NCI-H345 treated with DMSO at 0.1 percent for 48 hours (cell line): ENCODE measurements around the gene VRK1.

Source experiments
- DNase-seq: peaks from one replicate; lab custom pipeline; 2025; ENCODE audit not compliant: unreplicated experiment; lab: John Stamatoyannopoulos, UW

Gene VRK1

GRCh38 chr14:96823652-96824051 is 26.5 kb downstream of the VRK1 start:
- DNase-seq, result no peak

DNA sequence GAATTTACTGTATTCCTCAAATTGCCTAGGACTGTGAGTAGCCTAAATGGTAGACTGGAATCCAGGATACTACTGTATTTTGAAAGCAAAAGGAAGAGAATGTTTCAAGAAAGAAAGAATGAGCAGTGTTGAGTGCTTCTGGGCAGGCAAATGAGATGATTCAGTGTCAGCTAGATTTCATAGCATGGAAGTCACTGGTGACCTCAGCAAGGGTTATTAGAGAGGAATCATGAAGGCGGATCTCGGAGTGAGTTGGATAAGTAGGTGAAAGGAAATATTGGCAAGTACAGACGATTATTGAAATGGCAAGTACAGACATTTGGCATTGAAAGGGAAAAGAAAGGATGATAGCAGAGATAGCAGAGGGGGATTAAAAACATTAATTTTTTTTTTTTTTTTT is 27.1 kb downstream of the VRK1 start:
- DNase-seq, result no peak

GRCh38 chr14:96826818-96827217 is 29.6 kb downstream of the VRK1 start:
- DNase-seq, result no peak

DNA sequence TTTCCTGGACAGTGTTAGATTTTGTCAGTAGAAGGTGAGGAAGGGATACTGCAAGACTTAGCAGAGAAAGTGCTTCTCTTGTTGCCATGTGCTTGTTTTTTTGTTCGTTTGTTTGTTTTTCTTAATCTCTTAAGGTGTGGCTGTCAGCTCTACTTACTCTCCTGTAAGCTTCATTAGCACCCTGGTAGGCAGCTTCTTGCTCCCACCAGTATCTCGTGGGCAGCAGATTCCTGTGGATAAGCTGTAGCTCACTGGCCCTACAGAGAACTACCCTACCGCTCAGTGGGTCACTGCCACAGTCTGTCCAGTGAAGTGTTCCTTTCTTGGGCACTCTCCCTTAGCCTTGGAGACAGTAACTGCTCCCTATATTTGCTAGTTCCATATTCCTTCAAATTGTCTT is 30.1 kb downstream of the VRK1 start:
- no peak for DNase-seq

DNA sequence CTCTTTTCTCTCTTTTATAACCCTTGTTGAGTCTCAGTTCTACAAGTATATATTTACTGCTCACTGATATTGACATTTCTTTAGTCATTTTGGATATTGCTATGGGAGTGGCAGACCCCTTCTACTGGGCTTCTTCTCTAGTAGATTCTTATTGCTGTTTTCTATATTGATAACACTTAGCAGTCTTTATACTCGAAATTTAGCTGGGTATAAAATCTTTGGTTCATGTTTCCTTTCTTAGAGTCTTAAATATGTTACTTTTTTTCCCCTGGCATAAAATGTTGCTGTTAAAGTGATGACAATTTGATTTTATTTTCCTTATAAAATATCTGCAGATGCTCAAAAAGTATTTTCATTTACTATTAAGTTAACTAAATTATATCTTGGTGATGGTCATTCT is 32.6 kb downstream of the VRK1 start:
- DNase-seq, result no peak

DNA sequence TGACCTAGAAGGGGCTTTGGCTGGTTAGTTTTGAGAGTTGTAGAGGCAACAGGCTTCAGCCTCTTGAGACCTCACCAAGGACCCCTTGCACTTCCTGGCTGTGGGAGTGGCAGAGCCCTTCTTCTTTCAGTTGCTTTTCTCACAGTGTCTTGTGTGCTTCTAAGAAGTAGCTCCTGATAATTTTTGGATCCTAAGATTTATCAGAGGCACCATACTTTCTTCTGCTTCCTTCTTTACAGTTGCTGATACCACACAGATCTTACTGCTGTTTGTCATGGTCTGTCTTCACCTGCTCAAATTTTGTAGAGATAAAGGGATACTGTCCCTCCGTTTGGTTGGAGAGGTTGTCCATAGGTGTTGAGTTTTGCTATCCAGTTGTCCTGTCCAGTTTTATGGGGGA is 33.8 kb downstream of the VRK1 start:
- no peak for DNase-seq

DNA sequence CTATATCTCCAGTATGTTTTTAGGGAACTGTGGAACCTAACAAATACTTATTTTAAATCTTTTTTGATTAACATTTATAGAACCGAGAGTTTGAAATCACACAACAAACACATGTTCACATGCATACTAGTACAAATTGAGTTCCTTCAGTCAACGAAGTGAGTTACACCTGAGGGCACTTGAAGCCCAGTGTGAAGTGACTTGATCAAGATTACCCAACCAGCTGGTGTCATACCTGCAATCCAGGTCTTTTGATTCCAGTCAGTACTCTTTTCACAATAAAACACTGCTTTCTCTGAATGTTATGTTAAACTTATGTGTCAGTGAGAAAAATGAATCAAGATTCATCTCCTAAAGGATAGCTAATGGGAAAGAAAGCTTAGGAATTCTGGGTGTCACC is 35.2 kb downstream of the VRK1 start:
- DNase-seq, result no peak

DNA sequence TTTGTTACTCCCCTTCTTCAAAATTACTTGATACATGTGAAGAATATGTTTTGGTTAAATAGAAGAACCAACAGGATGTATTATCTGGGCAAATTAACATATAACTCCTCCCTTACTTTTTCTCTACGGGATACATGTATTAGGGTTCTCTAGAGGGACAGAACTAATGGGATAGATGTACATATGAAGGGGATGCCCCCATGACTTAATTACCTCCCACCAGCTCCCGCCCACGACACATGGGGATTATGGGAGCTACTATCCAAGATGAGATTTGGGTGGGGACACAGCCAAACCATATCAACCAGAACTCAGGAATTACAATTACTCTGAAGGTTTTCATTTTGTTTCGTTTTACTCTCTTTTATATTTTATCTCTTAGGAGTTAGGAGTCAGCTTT is 41.3 kb downstream of the VRK1 start:
- no peak for DNase-seq

DNA sequence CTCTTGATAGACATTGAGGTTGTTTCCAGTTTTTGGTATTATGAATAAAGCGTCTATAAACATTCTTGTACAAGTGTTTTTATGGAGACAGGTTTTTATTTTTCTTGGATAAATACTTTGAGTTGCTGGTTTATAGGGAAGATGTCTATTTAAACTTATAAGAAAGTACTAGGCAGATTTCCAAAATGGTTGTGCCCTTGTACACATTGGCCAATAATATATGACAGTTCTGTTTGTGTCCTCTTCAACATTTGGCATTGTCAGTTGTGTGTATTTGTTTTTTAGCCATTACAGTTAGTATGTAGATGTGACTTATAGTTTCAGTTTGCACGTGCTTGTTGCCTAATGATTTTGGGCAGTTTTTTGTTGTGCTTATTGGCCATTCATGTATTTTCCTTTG is 42.1 kb downstream of the VRK1 start:
- DNase-seq, result no peak

GRCh38 chr14:96843137-96843536 is 46.0 kb downstream of the VRK1 start:
- no peak for DNase-seq

DNA sequence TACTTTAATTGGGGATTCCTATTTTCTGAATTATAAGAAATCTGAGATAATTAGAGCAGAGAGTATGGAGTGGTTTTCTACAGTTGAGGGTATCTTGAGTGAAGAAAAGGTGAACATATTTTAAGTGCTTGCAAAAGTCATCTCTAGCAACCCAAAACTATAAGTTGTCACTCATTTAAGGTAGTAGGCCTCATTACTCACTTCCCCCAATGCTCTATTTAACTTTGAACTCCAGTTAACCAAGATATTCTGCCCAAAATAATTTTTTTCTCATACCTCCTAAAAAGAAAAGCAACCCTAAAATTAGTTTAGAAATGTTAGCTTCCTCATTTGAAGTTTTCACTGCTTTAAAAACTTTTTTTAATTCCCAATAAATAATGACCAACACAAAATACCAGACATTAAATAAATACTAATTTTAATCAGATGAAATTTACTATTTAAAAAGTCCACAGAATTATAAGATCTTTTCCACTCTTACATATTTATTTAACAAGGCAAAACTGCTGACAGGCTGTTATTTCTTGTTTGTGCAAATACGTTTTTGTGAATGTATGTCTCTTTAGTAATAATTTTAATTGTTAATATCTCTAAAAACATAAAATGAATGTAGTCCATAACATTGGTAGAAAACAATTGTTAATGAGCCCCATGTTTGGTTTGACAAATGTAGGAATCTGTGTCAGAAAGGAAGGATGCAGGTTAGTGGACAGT is 47.8 kb downstream of the VRK1 start:
- no peak for DNase-seq

DNA sequence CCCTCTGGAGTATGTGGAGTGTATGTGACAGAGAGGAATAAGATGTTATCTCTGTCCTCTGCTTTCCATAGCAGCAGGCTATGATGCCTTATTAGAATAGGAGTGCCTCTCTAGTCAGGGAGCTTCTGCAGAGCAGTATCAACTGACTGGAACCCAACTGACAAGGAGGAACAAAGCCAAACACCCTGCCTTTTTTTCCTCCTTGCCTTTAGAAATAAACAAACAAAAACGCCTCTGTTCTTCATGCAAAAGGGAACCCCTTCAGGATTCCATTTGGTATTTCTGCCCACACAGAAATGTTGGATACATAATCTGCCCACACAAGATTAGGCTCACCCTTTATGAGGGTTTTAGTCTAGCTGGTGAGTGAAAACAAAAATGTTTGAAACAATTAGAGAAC is 50.3 kb downstream of the VRK1 start:
- DNase-seq, result no peak

- no peak for DNase-seq
These were observed 50.8 kb downstream of the VRK1 start for GRCh38 chr14:96848011-96848410.

DNA sequence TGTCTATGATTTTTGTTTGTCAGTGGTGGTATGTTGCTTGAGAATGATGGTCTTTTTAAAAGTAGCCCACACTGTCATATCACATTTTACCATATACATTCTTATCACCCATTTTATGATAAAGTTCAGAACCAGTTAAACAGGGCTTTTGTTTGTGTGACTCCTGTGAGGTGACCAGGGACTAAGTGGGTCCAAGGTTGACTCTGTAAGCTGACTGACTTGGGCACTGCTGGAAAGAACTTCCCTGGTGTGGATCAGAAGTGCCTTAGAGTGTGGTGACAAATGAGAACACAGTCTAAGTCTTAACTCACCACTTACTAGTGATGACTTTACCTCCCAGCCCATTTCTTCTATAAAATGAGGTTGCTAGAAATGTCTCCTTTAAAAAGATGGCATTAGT is 52.6 kb downstream of the VRK1 start:
- no peak for DNase-seq

GRCh38 chr14:96851694-96852381 is 54.7 kb downstream of the VRK1 start:
- no peak for DNase-seq

GRCh38 chr14:96852823-96853422 is 55.7 kb downstream of the VRK1 start:
- DNase-seq, result peak; percentile 26

- no peak for DNase-seq
These were observed 61.5 kb downstream of the VRK1 start for GRCh38 chr14:96858643-96859042.

GRCh38 chr14:96861568-96862310 is 64.6 kb downstream of the VRK1 start:
- no peak for DNase-seq

- DNase-seq, result peak; percentile 5
These were observed 66.3 kb downstream of the VRK1 start for GRCh38 chr14:96863327-96863985.

- DNase-seq, result no peak
These were observed 66.8 kb downstream of the VRK1 start for GRCh38 chr14:96863986-96864330.

- no peak for DNase-seq
These were observed 70.5 kb downstream of the VRK1 start for GRCh38 chr14:96867634-96868033.
